ENCODE data around the gene QPRT. TPM values are rescaled to one million over a fixed set of nuclear protein-coding genes. Genes with fewer than 3 reads are reported as not detected.

The QPRT gene
- total RNA-seq, 1 donor from 2014 or later, result 13.8 TPM

DNA sequence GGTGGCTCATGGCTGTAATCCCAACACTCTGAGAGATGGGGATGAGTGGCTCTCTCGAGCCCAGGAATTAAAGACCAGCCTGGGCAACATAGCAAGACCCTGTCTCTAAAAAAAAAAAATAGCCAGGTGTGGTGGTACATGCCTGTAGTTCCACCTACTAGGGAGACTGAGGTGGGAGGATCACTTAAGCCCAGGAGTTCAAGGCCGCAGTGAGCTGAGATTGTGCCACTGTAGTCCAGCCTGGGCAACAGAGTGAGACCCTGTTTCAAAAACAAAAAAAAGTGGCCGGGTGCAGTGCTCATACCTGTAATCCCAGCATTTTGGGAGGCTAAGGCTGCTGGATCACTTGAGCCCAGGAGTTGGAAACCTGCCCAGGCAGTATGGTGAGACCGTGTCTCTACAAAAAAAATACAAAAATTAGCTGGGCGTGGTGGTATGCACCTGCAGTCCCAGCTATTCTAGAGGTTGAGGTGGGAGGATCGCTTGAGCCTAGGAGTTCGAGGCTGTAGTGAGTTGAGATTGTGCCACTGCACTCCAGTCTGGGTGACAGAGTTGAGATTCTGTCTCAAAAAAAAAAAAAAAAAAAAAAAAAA, 63.8 kb downstream of the QPRT start:
- Histone ChIP-seq H3K27ac (no peak overlapping the region), H3K36me3 (no peaks in the 10 kb centered on the region), H3K27me3 (no peaks in the 10 kb centered on the region), H3K4me3 (no peak overlapping the region), H3K9me3 (no peaks in the 10 kb centered on the region), H3K4me1 (no peaks in the 10 kb centered on the region)
- TF ChIP-seq, protein P1, sequence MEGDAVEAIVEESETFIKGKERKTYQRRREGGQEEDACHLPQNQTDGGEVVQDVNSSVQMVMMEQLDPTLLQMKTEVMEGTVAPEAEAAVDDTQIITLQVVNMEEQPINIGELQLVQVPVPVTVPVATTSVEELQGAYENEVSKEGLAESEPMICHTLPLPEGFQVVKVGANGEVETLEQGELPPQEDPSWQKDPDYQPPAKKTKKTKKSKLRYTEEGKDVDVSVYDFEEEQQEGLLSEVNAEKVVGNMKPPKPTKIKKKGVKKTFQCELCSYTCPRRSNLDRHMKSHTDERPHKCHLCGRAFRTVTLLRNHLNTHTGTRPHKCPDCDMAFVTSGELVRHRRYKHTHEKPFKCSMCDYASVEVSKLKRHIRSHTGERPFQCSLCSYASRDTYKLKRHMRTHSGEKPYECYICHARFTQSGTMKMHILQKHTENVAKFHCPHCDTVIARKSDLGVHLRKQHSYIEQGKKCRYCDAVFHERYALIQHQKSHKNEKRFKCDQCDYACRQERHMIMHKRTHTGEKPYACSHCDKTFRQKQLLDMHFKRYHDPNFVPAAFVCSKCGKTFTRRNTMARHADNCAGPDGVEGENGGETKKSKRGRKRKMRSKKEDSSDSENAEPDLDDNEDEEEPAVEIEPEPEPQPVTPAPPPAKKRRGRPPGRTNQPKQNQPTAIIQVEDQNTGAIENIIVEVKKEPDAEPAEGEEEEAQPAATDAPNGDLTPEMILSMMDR (IDR thresholded peaks at IDR 0.05), result no peak
- TF ChIP-seq POLR2AphosphoS5 (IDR thresholded peaks at IDR 0.05; ENCODE audit: insufficient read depth in 1 of 2, low read depth in 1 of 2) (no peak), POLR2A (IDR thresholded peaks at IDR 0.05) (no peak)
- DNase-seq (ENCODE audit: extremely low spot score in 2 of 2), result no peak
- intact Hi-C loops (cut with DNase I), result no loop called here

DNA sequence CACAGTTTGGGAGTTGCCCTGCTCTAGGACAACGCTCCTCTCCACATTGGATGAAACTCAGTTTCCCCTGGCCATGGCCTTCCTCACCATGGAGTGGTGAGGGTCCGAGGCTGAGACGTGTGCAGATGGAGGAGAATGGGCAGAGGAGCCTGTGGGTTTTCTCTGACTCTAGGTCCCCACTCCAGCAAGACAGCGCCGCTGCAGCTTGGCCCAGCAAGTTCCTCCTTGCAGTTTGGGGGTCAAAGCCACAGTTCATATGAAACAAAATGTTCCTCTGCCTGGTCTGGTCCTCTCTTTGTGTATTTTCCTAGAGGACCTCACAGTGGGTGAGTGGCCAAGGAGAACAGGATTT, 64.5 kb downstream of the QPRT start:
- TF ChIP-seq POLR2AphosphoS5 (IDR thresholded peaks at IDR 0.05; ENCODE audit: insufficient read depth in 1 of 2, low read depth in 1 of 2) (no peak), POLR2A (IDR thresholded peaks at IDR 0.05) (no peak)
- TF ChIP-seq, protein P1 (IDR thresholded peaks at IDR 0.05), result no peak
- Histone ChIP-seq H3K4me1 (no peaks in the 10 kb centered on the region), H3K9me3 (no peaks in the 10 kb centered on the region), H3K27me3 (no peaks in the 10 kb centered on the region), H3K36me3 (no peaks in the 10 kb centered on the region), H3K4me3 (no peak overlapping the region), H3K27ac (no peak overlapping the region)
- intact Hi-C loops (cut with DNase I), result no loop called here
- DNase-seq (ENCODE audit: extremely low spot score in 2 of 2), result no peak

DNA sequence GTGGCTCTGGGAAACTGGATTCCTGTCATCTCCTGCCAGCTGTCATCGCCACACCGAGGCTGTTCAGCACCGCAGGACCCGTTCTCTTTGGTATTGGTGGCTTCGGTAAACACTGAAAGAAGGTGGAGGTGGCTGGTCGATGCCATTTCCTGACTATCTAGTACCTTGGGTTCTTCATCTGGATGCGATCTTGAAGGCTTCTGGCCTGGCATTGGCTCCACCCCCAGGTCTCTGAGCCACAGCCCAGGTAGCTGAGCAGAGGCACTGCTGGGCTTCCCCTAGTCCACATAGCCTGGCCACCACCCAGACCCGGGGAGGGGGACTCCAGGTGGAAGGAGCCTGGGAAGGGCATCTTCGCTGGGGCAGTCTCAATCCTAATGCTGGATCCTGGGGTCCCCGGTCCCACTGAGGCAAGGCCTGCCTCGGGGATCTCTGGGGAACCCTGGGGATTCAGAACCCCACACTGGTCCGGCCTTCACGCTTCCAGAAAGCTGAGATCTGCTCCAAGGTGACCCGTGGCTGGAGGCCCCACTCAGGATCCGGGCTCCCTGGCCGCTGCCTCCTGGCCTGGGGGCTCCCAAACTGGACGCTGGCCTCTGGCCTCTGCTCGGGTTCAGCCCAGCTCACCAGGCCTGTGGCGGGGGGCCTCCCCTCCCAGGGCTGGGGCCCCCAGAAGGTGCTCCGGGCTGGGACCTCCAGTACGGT, 65.0 kb downstream of the QPRT start:
- DNase-seq (ENCODE audit: extremely low spot score in 2 of 2), result no peak
- Histone ChIP-seq H3K4me3 (no peak overlapping the region), H3K9me3 (no peaks in the 10 kb centered on the region), H3K27me3 (no peaks in the 10 kb centered on the region), H3K27ac (no peak overlapping the region), H3K36me3 (no peaks in the 10 kb centered on the region), H3K4me1 (no peaks in the 10 kb centered on the region)
- TF ChIP-seq POLR2AphosphoS5 (IDR thresholded peaks at IDR 0.05; ENCODE audit: insufficient read depth in 1 of 2, low read depth in 1 of 2), result no peak
- TF ChIP-seq, protein P1 (IDR thresholded peaks at IDR 0.05), result no peak
- no peak for TF ChIP-seq POLR2A (IDR thresholded peaks at IDR 0.05)
- intact Hi-C loops (cut with DNase I), result no loop called here

DNA sequence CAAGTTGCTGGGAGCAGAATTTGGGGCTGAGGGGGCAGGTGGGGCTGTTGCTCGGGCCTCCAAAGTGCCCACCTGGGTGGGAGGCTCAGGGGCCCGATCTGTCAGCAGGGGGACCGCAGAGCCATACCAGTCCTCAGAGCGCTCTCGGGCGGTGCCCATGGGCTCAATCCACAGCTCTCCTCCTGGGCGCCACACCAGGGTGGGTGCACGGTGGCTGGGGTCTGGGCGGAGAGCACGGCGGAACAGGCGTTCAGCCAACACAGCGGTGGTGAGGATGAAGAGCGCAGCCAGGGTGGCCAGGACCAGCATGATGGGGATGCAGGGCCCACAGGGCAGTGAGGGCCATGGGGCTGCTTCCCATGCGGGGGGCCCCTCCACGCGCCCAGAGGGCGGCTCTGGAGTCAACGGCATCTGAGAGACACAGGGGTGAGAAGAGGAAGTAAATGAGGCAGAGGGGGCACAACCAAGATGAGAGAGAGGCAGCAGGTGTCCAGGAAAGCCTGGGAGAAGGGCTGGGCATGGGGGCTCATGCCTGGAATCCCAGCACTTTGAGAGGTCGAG, 65.6 kb downstream of the QPRT start:
- Histone ChIP-seq H3K4me3 (peak overlapping the region in 1 of 2 donors; percentile 37), H3K36me3 (no peaks in the 10 kb centered on the region), H3K9me3 (no peaks in the 10 kb centered on the region), H3K27ac (no peak overlapping the region), H3K4me1 (no peaks in the 10 kb centered on the region), H3K27me3 (no peaks in the 10 kb centered on the region)
- TF ChIP-seq POLR2AphosphoS5 (IDR thresholded peaks at IDR 0.05; ENCODE audit: insufficient read depth in 1 of 2, low read depth in 1 of 2) (no peak), POLR2A (IDR thresholded peaks at IDR 0.05) (no peak)
- TF ChIP-seq, protein P1 (IDR thresholded peaks at IDR 0.05), result no peak
- DNase-seq (ENCODE audit: extremely low spot score in 2 of 2), result no peak
- intact Hi-C loops (cut with DNase I), result no loop called here
